ENCODE results near the gene FARS2.

FARS2 gene

DNA sequence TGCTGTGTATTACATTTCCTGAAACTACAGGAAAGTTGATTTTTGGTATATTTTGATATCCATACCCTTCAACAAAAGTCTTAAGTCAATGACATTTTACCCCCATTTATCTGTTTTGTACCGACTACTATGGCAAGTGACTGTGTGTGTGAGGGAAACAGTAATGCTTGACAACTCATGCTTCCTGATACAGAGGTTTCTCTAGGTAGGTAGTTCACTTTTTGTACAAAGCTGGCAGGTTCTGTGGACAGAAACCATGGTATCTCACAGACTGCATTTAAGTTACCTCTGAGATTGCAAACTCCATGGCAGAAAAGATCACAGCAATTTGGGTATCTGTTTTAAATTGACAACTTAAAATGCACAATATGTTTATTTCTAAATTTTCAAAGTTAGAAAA is 28.8 kb downstream of the FARS2 start:
- no peak for DNase-seq

DNA sequence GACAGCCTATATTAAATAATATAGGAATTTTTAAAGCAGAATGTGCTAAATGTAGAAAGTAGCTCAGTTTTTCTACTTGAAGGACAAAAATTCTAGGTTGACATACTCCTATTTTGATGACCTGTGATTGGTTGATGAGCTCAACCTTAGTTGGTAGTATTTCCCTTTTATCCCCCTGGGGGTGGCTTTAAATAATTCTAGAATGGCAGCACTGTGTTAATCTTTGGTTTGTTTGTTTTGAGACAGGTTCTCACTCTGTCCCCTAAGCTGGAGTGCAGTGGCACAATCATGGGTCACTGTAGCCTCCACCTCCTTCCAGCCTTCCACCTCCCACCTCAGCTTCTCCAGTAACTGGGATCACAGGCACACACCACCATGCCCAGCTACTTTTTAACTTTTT is 29.2 kb downstream of the FARS2 start:
- DNase-seq, result no peak

DNA sequence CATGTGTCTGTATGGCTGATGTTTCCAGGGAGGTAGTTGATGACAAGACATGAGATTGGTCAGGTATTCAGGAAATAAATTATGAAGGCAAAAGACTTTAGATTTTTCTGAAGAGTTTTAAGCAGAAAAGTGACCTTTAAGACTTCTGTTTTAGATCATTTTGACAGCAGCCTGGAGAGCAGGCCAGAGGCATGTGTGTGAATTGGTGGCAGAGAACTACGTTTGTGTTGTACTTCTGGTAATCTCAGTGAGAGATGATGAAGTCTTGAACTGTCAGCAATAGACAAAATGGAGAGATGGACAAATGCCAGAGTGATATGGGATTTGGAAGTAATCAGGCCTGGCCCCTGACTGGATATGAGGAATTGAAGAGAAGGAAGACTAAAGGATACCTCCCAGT is 30.8 kb downstream of the FARS2 start:
- no peak for DNase-seq

DNA sequence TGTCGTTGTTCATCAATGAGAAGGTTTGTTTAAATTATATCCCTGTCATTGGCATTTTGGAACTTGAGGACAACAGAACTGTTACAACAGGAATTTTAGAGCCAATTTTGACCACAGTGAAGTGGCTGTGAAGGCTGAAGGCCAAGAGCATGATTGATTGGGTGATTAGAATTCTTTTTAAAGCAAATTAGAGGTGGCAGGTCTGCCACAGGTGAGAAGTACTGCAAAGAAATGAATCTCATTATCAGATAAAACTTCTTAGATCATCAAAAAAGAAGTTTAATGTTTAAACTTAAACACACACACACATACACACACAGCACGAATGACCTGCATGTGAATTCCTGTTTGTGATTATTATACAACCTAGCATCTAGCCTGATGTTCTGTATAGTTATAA is 32.4 kb downstream of the FARS2 start:
- DNase-seq, result no peak

DNA sequence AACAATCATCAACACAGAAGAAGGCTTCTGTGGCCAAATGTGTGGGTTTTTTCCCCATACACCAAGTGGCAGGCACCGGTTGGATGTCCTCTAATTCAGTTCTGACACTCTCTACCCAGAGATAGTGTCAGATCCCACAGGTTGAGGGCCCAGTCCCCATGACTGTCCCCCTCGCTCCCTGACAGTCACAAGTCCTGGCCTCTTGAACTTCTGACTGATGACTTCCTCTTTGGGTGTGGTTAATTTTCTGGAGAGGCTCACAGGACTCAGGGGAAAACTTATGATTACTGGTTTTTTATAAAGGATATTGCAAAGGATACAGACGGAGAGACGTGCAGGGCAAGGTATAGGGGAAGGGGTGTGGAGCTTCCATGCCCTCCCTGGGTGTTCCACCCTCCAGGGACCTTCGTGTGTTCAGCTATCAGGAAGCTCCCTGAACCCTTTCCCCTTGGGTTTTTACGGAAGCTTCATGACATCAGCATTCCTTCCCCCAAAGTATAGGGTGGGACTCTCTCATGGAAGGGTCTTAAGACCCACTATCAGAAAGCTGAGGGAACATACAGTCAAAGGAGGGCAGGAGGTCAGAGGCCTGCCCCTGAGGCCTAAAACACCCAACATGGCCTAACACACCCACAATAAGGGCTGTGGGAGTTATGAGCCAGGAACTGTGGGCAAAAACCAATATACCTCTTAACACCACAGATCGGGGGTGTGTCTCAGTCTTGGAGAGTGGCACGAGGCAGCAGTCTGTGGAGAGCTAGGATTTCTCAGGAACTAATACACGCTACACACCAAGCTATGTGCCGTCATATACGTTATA is 33.3 kb downstream of the FARS2 start:
- DNase-seq, result no peak

DNA sequence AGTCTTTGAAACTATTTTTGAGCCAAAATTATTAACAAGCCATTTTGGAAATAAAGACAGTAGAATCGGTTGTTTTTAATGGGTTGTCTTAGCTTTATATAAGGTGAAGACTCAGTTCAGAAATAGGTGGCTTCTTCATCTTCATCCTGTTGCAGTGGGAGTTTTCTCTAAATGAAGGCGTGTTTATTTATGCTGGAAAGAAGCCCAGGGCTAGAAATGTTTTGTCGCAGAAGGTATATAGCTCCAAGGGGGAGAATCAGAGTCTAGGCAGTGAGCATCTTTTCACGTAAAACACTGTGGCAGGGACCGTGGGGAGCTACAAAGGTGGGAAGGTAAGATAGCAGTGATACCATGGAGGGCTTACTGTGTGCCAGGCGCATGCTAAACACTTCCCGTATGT is 34.3 kb downstream of the FARS2 start:
- DNase-seq, result no peak

DNA sequence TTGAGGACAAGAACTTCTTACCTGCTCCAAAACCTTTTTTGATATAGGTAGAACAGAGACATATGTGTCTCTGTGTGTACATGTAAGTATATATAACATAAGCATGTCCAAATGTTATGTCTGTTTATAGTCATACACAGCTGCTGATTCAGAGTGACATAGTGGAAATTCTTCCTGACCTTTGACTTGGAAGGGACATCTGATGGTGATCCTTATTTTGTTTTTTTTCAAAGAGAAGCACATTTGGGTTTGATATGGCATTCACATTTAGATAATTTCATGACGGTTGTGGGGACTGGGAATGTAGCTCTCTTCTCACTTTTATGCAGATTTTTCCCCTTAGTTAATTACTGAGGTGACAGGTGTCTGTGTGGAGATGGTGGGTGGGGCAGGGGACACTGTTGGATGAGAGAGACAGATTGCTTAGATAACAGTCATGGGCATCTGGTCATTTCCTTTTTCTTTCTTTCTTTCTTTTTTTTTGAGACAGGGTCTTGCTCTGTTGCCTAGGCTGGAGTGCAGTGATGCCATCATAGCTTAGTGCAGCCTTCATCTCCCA is 39.0 kb downstream of the FARS2 start:
- DNase-seq, result no peak

DNA sequence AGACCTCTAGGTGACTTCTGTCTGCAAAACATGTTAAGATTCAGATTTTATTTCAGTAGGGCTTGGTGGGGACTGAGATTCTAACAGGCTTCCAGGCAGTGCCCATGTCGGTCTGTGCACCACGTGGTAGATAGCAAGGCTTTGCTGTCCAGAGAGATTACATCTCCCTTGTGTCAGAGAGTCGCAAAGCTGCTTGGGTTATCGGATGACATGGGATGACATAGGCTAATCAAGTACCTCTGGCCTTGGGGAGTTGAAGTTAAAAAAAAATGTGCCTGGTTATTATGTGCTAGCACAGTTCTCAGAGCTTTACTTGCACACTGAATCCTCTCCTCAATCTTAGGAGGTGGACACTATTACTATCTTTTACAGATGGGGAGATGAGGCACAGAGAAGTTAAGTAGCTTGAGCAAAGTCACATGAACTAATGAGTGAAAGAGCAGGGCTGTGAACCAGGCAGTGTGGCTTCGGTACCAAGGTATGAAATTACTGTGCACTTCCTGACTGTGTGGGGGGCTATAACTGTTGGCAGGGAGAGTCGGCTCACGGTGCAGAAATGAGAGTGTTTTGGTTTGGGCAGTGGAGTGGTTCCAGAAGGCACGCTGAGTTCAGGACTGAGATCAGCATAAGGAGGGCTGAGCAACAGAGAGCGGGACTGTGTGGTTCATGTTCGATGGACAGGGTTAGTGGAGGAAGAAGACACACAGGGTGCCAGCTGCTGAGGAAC is 41.1 kb downstream of the FARS2 start:
- DNase-seq, result no peak

DNA sequence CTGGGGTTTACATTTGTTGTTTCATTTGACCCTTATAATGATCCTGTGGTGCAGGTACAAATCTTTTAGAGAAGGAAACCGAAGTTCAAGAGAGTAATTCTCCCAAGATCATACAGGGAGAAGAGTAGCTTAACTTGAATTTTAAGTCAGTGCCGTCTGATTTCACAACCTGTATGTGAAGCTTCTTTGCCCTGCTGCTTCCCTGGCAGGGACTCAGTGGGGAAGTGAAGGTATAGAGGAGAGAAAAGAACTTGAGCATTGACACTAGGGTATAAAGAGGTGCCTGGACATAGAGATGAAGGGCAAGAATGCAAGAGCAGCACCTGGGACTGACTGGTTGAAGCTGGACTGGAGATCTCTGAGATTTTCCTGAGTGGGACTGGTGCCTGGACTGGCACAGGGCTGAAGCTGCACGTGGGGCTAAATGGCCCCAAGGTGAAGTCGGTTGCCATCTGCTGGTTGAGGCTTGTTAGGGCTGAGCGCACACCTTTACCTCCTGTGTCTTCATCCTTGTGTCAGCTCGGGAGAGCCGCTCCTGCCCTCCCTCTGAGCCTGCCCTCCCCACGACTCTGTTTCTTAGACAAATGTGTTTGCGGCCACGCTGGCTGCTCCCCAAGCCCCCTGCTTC is 41.8 kb downstream of the FARS2 start:
- peak; percentile 20 for DNase-seq

DNA sequence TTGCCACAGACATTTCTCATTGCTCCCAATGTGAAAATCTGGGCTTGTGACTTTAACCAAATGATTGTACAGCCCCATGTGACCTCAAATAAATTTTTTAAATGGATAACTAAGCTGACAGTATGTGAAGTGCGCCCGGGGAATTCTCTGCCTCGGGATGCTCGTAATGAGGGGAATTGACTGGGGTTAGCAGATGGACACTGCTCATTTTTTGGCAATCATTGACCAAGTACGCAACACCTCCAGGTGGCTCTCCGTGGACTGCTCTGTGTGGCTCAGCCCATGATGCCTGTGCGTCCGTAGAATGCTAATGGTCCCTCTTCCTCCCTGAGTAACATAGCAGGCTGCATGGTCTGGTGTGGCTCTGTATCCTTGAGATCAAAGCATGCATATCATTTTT is 42.4 kb downstream of the FARS2 start:
- no peak for DNase-seq

DNA sequence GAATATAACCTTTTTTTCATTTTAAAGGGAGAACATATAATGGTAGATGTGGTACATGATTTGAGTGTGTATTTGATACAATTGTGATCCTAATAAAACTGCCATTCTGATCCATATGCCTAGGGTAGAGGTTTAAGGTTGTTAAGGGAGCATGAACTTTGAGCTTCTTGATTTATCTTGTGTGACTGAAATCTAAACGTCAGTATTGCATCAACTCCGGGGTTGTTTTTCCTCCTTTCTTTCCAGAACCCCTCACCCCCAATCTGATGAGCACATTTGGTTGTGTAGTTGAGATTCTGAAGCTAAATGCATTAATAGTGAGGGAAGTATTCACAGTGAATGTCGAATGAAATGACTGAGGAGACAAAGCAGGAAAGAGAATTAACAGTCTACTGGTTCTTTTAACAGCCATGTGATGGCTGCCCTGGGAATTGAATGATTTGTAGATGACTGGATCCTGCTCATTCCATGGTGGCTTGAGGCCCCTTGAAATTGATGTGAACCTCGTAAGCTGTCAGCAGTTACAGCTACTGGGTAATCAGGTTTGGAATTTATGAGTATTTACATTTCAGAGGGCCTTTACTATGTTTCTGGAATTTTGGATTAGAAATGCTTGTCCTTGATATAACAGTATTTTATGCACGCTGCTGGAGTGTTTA is 44.8 kb downstream of the FARS2 start:
- DNase-seq, result peak; percentile 83

DNA sequence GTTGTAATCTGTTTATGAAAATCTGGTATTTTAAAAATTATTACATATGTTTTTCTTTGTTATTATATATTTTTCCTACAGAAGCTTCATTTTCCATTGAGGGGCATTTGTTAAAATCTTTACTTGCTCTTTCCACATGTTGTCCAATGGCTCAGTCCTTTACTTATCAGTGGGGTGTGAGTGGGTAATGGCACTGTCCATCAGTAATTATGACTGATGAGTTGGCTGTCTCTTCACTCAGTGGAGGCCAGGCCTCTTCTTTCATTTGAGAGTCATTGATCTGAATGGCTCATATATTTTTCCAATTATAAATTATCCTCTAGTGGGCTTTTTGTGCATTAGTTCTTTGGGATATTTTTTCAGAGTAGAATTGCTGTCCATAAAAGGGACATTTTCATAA is 45.7 kb downstream of the FARS2 start:
- no peak for DNase-seq

DNA sequence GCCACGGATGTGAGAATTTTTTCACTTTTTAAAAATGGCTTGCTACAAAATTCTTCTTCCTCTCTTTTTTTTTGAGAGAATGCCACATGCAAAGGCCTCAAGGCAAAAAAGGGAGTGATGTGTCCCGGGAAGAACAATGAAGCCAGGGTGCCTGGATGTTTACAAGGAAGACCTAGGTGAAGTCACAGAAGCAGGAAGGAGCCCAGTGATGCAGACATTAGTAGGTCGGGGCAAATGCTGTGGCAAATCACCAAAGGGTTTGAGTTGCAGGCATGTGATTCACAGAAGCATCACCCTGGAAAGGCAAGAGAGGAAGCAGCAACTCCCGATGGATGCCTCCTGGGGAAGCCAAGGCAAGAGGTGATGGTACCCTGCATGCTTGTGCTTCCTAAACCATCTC is 46.8 kb downstream of the FARS2 start:
- DNase-seq, result no peak

DNA sequence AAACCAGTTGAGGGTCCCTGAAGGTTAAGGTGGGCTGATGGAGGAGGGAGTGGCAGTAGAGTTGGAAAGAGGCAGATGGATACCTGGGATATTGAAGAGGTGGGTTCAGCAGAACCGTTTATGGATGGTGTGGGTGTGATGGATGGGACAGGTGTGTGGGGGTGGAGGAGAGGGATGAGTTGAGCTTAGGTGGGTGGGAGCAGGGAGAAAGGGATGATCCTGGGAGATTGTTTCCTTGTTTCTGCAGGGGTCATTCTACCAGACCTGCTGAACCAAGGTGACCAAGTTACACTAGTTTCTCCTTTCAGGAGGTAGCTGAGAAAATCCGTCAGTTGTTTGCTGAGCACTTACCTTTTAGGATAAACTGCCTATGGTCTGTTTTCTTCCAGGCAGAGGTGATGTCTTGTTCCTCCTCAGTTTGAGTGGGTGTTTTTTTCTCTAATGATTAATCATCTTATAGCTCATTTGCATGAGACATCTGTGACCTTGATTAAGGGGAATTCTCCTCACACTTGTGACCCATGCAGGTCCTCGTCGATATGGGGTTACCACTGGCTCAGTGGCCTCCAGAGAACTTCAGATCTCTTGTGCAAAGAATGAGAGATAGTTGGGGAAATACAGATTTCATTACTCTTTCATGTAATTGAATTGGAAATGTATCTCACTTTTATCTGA is 53.0 kb downstream of the FARS2 start:
- DNase-seq, result no peak

DNA sequence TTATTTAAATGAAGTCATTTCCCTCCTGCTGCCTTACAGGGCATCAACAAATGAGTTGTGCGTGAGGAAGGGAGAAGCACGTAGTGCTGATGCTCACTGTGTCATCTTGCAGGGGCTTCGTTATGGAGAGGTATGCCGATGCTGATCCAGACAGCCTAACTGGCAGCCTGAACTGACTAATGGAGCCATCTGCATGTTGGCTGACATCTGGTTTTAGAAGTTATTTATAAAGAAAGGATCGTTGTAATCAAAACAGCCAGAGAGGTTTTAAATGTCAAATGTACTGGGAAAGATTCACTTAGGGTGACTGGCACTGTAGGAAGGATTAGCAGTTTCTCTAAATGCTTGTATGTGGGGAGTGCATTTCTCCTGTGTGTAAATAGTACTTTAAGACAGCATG is 54.6 kb downstream of the FARS2 start:
- peak; percentile 46 for DNase-seq

DNA sequence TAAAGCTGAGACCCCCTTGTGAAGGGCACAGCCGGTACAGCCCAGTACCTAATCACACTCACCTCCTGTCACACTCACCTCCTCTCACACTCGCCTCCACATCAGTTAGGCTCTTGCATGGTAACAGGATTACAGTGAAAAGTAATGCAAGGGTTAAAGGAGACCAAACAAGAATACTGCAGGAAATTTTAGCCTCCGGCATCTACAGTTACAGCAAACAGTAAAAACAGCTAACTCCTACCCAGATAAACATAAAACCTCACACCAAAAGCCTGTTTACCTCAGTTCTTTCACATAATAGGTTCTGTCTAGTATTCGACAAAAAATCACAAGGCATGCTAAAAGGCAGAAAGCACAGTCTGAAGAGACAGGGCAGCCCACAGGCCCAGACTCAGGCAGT is 55.6 kb downstream of the FARS2 start:
- no peak for DNase-seq

DNA sequence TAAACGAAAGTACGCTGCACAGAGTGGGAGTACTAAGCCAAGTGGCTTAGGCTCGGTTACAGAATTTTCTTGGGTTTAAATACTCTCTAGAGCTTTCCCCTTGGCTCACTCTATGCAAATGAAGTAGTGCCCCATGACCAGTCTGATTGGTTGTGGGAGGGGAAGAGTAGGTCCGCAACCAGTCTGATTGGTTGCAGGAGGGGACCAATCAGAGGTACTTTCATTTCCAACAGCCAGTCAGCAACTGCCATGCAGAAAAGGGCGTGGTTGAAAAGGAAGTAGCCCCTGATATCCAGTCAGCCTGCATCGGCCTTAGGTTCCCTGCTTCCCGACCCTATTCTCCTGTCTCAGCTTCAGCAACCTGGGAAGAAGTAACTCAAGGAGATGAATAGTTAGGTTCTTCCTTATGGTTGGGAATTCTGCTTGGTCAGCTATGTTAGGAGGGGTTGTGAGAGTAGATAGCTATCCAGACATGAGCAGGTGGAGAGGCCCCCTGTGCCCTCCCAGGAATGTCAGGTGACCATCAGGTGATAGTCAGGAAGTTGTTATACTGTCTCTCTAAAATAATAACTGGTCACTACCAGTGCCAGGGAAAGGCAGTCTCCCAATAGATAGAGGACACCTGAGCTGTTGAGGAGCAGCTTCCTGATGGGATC is 57.4 kb downstream of the FARS2 start:
- DNase-seq, result no peak

DNA sequence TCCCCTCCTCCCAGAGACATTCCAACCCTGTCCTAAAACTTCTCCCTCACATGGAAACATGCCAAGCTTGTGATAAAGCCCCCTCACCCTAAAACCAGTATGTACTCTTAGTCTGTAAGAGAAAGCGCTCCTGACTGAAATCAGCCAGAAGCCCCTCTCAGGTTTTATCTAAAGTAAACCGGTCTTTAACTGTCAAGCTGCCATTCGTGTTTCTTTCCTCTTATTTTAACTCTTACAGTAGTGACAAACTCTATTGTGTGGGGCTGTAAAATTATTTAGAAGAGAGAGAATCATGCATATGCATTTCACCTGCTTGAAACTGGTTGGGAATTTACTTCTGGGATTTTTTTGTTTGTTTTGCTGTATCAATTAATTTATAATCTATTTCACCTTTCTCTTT is 62.7 kb downstream of the FARS2 start:
- no peak for DNase-seq

DNA sequence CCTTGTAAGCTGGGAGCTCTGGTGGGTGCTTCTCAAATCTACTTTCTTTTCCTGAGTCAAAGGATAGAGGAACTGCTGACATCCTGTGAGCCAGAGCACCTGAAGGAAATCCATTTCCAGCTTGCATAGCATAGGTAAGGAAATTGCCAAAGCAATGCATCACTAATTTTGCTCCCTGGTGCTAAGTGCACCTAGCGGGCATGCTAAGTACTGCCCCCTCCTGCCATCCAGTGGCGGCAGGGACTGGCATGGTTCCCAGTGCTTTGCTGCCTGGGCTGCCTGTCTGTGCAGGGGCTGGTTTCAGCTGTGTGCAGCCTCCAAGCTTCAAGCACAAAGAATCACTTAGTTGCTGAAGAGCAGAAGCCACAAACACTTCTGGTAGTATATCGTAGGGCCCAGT is 63.9 kb downstream of the FARS2 start:
- no peak for DNase-seq

DNA sequence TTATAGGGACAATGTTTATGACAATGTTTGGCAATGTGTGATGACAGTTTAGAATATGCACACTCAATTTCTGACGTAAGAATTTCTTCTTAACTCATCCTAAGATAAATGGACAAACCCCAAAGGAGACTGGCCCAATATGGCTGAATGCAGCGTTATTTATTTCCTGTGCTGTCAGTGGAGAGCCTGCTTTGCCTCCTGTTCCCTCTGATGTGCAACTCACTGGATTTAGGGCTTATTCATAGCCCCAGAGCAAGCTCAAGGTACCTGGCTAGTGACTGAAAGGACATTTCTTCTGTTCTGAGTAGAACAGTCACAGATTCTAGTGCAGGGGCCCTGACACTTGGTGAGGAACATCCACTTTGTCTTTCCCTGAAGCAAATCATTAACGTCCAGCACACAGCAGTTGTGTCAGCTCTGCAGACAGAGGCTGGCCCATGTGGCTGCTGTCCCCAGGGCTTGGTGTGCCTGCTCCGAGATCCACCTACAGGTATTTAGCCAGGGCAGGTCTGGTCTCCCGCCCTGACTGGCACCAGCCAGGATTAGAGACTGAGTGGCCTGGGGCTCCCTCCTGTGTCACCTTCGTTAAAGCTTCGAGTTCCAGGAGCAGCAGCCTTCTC is 64.8 kb downstream of the FARS2 start:
- no peak for DNase-seq

DNA sequence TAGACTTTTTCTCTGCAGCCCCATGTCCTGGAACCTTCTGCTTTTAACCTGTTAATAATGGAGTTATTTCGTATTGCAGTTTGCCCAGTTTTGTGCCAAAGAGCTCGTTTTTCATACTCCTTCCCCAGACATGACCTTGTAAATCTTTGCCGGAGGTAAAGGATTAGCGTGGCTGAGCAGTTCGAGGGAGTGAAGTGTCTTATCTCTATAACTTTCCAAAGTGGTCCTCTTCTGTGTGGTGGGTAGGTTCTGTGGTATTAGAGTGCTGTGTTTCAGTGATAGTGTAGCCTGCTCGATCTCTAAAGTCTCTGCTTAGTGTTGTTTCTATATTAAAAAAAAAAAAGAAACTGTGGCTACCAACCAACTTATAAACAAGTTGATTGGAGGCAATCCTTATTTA is 67.5 kb downstream of the FARS2 start:
- no peak for DNase-seq

All from fibroblast of upper back skin (primary cell).